ENCODE measurements around the gene ENOX1.

Gene ENOX1

DNA sequence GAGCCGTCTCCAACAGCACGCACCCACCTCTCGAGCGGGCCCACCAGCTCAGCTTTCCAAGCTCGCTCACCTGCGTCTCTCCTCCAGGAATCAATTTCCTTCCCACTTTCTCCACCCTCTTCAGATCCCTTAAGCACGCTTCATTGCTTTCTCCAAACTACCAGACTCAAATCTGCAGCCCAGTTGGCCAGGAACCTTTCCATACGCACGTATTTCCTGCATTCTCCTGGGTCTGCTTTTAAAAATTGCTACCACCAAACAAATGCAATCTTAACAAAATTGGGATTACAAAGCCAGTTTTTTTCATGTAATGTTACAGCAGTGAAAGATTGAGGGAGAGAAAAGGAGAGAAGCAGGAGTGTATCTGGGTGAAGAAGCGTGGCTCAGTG lies 1.5 kb downstream of the ENOX1 start:
- peak; percentile 74 for DNase-seq

DNA sequence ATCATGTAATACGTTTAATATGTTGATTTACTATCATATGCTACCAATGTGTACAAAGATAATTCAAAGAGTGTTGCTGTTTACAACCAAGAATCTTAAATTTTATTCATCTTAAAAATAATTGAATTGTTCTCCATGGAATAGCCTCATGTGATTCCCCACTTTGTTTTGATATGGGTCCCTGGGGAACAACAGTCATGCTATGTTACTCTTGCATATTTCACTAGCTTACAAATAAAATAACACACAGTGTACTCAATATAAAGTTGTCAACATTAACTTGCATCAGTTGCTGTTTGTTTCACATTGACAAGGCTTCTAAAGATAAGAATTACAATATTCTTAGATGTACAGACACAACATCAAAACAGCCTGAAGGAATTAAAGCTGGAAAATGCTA lies 2.3 kb downstream of the ENOX1 start:
- peak; percentile 45 for DNase-seq

DNA sequence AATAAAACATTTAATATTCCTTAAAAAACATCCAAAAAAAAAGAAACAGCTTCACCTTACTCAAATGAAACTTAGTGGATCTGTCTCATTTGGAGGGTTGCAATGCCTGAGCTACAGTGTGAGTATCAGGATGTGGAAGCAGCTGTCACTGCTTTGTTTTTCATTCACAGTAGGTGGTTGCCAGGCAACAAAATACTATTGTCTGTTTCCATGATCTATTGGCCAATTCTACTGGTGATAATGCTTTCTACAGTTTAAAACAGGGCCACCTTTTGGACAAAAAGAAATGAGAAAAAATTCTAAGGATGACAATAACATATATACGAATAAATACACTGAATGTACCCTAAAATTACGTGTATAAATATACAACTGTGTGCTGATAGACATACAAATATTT lies 3.0 kb downstream of the ENOX1 start:
- DNase-seq, result peak; percentile 83

DNA sequence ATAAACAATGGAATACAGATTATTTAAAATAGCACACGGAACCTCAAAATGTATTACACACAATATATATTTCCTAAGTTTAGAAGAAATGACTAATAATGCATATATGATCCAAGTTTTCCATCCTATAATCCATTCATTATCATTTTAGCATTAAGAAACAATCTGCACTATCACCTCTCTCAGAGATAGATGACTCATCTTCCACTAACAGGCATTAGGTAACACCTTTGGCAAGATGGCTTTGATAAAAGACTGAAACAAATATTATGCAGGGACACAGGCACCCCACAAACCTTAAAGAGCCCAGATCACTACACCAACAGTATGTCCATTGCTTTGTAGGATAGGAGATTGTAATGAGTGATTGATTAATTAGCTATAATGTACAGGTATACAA lies 4.1 kb downstream of the ENOX1 start:
- peak; percentile 38 for DNase-seq

DNA sequence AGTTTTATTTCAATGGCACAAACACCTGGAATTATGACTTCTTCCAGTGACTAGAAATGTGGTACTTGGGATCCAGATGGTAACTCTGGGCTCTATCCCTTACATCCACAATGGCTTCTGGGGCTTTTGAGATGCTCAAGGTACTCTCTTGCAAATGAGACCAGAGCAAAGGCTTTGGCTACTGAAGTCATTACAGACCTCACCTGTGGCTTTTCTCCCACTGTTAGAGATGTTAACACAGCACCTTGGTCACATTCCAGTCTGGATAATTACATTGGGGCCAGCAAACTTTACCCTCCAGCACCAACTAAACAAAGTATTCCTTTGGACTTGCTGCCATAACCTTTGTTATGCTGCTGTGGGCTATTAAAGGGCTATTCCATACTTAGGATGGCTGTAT lies 6.1 kb downstream of the ENOX1 start:
- DNase-seq, result peak; percentile 38

DNA sequence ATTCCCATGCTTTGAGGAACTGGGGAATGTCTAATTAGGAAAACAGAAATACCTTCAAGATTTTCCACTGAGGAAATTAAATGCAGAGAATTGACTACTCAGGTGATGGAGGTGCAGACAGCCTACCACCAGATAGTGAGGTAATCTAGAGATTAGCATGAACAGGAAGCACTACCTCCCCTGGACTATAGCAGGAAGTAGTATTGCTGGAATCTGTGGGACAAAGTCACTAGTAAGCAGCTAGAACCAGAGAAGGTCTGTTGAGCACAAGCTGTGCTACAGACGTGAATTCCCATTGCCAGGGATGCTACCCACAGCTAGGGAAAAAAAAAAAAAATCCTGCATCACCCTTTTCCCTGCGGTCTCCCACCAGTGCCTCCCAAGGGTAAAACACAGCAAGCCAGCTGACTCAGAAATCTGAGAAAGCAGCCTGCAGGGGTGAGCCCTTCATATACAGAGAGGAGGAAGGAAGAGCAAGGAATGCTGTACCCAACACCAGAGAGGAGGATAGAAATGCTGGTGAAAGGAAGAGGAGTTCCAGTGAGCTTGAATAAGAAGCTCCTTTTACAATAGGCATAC lies 10.2 kb downstream of the ENOX1 start:
- peak; percentile 58 for DNase-seq

DNA sequence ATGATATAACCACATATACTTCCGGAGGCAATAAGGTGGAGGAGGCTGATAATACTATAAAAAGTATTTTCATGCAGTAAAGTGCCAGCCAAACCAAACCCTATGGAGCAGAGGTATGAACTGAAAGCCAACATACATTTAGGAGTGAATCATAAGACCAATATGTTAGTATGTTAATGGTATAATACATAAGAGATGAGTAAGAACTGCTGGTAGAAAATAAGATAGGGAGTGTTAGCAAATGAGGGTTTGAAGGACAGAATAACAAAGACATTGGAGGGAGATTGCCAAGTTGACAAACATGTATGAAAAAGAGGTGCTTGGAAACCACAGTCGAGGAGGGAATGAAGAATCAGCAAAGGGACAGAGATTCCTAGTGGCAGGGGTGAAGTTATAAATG lies 10.8 kb downstream of the ENOX1 start:
- no peak for DNase-seq

DNA sequence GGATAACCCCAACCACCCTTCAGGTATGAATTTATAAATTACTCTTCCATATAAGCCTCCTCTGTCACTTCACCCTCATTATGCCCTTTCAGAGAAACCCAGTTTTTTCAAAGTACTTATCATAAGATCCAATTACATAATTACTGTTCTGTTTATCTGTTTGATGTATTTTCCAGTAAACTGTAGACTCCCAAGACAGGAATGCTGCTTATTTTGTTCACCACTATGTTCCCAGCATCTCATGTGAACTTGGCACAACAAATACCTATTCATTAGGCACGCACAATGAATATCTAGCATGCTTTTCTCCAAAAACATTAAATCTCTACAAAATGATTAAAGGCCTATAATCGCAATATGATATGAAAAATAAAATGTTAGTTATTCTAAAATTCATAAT lies 13.2 kb downstream of the ENOX1 start:
- DNase-seq, result peak; percentile 12

DNA sequence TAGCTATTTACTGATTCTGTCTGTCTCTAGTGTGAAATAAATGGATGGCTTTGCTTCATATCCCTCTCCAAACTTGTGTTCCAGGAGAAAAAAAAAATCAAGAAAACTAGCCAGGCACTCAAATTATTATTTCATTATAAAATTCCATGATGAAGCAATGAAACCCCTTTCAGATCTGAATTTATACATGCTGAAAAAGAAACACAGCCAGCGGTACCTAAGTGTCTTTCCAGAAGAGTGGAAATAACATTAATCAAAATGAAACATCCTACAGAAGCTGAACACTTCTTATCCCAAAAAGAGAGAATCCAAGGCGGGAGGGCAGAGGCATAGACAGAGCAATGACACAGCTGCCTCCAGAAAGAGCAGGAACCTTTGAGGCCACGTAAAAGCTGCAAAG lies 15.9 kb downstream of the ENOX1 start:
- DNase-seq, result no peak

DNA sequence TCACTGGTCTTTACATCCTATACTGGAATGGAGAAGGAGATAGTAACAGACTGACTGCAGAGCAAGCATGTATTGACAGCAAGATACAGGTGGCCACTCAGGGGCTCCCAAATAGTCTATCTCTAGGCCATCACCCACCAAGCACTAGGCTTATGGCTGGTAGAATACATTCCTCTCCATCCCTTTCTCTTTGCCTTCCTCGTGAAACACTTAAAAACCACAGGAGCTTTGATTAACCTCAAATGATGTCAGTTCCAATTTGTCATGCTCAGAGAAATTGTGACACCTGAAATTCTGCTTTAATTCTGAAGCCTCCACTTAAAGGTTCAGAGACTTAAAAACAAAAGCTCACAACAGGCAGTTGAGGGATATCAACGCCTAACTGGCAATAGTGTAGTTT lies 17.2 kb downstream of the ENOX1 start:
- DNase-seq, result peak; percentile 9

DNA sequence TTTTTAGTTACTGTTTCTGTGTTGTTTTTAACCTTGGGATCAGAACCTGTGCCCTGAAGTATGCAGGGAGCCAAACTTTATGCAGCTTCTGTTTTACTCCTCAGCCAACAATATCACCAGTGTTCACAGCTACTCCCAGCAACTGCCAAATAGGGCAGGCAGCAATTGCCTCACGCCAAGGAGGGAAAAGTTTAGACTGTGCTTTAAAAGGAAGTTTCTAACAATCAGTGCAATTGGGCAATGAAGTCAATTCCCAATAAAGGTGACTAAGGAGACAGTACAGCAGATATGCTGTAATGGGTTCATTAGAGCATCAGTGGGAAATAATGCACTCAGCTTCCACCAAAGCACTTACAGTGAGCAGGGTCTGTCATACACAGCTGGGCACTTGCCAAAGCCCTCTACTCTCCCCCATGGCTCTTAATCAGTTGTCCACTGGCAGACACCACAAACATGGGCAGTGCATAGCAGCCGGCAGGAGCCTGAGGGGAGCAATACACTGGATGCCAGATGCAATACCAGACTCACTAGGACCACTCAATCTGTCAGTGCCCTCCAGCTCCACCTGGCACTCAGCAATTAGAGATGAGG lies 19.3 kb downstream of the ENOX1 start:
- DNase-seq, result peak; percentile 92

DNA sequence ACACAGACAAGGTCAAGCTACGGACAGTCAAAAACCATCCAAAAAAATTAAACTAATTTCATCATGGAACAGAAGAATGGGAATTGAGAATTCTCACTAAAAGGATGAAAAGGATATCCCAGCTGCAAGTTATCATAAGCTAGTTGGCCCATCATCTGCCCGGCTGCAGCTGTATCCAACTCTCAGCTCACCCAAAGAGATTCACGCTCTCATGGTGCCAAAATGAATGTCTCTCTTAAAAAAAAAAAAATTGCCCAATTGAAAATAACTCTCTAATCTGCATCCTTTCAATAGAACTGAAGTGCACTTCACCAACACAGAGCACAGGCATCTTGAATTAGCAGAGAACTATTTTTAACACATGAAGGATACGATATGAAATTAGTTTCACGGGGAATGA lies 20.0 kb downstream of the ENOX1 start:
- DNase-seq, result peak; percentile 49

DNA sequence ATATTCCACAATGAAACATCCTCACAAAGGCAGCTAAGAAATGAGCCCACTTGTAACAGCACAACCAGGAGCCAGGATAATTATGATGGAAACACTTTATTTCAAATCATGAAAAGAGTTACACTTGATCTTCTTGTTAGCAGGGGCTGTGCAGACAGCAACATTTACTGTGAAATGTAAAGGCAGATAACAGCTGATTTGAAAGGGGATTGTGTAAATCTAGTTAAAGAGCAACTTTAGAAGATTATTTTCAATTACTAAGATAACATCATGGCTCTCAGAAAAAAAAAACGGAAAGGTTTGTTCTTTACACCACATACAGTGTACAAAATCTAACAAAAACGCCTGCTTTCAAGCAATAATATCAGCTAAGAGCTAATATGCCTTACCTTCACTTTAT lies 22.4 kb downstream of the ENOX1 start:
- DNase-seq, result no peak

DNA sequence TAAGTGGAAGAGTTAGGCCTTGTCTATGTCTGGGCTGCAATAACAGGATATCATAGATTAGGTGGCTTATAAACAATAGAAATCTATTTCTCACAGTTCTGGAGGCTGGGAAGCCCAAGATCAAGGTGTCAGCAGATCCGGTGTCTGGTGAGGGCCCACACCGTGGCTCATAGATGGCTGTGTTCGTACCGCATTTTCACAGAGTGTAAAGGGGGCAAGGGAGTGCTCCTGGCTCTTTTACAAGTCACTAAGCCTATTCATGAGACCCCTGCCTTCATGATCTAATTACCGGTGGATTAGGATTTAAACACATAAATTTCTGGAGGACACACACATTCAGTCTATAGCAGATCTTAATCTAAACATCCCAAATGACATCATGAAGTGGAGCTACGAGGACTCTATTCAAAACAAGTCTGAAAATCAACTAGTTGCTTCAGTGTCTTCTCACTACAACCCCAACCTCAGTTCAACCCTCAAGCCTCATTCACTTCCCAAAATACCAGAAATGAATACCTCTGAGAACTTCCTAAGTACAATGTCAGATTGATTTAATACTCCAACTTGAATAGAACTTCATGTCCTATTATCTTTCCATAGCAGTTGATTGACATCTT lies 23.5 kb downstream of the ENOX1 start:
- no peak for DNase-seq

DNA sequence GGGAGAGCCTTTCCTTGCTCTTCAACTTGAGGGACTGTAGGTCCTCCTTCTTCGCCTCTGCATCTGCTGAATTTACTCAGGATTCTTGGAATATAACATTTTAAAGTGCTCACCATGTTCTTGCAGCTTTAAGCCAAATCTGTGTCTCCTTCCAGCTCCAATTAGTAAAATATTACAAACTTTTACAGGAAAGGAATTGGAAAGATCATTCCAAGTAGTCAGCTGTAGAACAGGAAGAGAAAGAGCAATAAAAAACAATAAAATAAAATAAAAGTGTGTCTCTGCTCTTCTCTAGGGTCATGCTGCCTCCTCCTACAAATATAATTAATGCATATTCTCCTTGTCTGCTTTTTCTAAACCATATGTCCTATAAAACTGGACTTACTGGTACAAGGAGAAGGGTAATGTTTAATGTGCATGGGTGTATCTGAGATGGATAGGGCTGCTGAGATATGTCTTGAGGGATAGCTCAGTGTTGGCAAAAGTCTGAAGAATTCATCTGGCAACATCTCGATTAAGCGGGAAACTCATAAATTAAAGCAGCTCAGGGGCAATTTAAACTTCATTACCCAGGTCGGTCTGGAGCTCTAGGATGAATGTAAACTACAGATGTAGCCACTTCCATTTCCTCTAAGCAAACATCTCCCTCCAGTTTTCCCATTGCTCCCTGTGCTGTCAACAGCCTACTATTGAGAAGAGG lies 25.0 kb downstream of the ENOX1 start:
- DNase-seq, result peak; percentile 90

DNA sequence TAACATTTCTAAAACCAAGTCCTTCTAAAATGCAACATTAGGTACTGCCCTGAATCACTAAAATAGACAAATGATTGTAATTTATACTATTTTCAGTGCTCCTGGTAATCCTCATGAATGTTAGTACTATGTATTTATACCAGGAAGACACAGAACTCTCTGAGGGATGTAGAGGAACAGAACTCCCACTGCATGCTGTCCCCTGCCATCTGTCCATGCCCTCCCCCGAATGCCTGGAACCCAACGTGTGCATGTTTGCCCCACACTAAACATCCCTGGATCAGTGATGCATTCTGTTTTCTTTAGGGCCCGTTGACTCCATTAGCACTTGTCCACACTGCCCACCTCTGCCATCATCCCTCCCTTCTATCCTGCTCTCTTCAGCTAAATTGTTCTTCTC lies 26.5 kb downstream of the ENOX1 start:
- DNase-seq, result peak; percentile 57

DNA sequence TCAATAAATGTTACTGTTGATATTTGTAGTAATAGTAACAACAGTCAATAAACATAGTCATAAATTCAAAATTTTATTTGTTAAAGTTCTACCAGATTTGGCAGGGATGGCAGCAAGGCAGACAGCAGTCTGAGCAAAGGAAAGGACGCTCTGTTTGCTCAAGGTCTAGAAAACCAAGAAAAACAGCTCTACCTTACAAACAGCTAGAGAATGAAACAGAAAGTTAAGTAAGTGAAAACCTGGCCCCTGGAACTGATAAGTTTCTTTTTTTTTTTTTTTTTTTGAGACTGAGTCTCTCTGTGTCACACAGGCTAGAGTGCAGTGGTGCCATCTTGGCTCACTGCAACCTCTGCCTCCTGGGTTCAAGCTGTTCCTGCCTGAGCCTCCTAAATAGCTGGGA lies 27.9 kb downstream of the ENOX1 start:
- no peak for DNase-seq

DNA sequence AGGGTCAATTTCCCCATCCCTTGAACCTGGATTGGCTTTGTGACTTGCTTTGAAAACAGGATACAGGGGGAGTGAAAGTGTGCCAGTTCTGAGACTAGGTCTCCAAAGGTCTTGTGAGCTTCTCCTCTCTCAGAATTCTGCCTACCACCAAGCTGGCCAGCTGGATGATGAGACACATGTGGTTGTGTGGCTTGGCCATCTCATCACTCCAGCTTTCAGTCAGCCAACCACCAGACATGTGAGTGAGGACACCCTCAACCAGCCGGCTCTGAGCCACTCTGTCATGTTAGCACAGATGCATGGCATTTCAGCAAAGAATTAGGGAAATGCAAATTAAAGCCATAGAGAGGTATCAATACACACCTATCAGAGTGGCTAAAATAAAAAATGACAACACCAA lies 29.5 kb downstream of the ENOX1 start:
- DNase-seq, result no peak

DNA sequence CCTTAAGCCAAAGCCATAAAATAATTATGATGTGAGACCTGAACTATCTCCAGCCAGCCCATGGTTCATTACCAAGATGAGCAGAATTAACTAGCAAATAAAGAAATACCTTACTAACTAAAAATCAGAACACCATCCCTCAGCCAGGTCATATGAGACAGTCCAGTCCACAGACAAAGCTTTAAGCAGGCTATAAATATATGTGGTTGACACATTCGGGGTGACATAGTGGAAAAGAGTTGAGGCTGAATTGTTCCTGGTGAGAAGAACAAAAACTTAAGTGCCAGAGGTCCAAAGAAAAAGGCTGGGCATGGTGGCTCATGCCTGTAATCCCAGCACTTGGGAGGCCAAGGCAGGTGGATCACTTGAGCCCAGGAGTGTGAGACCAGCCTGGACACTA lies 30.9 kb downstream of the ENOX1 start:
- no peak for DNase-seq

DNA sequence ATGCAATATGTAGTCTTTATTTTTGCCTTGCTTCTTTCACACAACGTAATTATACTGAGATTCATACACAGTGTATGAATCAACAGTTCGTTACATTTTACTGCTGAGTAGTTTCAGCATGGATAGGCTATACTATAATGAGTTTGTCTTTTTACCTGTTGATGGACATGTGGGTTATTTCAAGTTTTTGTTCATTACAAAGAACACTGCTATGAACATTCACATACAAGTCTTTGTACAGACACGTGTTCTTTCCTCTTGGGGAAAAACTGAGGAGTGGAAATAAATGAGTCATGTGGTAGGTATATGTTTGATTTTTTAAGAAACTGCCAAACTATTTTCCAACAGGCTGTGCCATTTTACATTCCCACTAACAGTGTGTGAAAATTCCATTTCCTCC lies 35.1 kb downstream of the ENOX1 start:
- no peak for DNase-seq

DNA sequence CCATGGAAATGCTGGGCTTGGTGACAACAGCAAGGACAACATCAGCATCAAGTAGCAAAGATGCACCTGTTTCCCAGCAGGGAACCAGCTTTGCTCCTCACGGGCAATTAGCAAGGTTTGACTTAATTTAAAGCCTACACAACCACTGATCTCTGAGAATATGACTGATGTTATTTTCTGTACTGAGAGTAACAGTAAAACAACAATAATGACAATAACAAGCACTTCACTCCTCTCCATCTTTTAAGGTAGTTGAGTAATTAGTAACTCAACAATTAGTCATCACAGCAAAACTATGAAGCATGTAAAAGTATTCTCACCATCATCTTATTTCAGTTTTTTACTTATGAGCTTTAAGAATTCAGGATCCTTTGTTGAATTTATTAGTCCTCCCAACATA lies 37.3 kb downstream of the ENOX1 start:
- DNase-seq, result peak; percentile 52

DNA sequence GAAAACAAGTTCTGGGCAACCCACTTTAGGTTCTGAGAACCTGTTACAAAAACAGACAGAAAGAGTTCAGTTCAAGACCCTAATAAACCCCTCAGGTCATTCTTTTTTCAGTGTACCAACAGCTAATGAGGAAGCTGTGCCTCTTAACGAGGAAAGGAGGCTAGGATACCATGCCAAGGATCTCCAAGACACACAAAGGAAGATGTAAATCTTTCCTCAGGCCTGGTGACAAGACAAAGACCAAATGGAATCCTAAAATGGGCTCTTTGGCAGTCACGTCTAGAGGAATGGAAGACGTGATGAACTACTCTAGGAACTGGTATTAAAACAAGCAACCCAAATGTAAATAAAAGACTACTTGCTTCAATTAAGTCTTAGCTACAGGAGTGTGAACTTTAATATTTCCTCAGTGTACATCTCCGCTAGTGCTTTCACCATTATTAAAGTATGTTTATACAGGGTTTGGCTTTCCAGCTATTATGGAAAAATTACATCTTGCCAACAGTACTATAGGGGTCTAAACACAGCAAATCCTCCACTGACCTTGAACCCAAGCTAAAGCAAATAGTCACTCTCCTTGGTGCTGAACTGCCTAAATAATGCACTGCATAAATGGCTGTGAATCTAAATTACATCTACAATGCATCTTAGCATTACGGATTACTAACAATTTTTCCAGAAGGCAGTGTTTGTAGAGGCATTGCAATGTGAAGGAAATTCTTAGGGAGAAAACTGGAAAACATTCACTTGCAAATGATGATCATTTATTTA lies 42.3 kb downstream of the ENOX1 start:
- DNase-seq, result no peak

DNA sequence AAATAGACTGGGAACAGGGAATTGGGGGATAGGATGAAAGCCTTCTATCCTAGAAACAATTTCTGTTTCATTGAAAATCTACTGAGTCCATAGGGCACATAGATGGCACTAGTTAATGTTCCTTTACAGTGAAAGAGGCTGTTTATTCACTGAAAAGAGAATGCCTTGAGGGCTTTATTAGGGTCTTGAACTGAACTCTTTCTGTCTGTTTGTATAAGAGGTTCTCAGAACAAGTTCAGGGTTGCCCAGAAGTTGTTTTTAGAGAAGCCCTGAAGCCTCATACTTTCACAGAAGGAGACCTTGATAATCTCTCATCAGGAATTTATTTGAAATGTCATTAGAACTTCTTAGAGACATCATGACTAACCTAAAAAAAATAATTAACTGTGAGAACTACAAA lies 43.9 kb downstream of the ENOX1 start:
- no peak for DNase-seq
